Measurements from ENCODE around the gene SLC35D3. TPM values are rescaled to one million over a fixed set of nuclear protein-coding genes. Genes with fewer than 3 reads are reported as not detected.
"Not testable (repeated sequence)": the region's sequence is repeated elsewhere in the genome, so short reads cannot be mapped to it uniquely, and the experiment has no call there.

Gene SLC35D3
- total and polyA plus RNA-seq, 10 of the 15 experiments (the other 5 are each of a cell fraction or from before 2014, with no cell fraction given), result not detected

DNA sequence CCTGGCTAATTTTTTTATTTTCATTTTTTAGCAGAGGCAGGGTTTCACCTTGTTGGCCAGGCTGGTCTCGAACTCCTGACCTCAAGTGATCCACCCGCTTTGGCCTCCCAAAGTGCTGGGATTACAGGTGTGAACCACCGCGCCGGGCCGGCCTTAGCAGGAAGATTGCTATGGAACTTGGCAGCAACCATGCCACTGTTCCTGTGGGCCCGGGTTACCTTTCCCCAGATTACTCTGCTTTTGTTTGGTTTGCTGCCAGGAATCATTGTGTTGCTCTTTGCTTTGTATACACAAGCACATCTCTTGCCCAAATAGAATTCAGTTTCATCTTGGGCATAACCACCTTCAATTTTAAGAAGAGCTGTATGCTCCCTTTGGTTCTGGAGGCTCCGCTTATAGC is 51.7 kb downstream of the SLC35D3 start:
- H4K20me1 ChIP-seq (ENCODE audit: control insufficient read depth, insufficient read depth); H3K4me3 ChIP-seq; intact Hi-C loops (cut with micrococcal nuclease; ENCODE audit: unreplicated experiment); H3K27me3 ChIP-seq (replicated peaks in 1 of 2; ENCODE audit: control insufficient read depth in 2 of 2, insufficient read depth in 2 of 2, low read length in 1 of 2); H3K36me3 ChIP-seq (ENCODE audit: control insufficient read depth in 2 of 2, insufficient read depth in 2 of 2, low read length in 1 of 2); ATAC-seq; H3K9ac ChIP-seq (ENCODE audit: control insufficient read depth, insufficient read depth, low read length); RAD21 ChIA-PET (ENCODE audit: unreplicated experiment); POLR2A ChIA-PET; H3K4me1 ChIP-seq (ENCODE audit: control insufficient read depth, insufficient read depth, low read length); H3K4me2 ChIP-seq (ENCODE audit: control insufficient read depth, insufficient read depth); H3K27ac ChIP-seq (ENCODE audit: control insufficient read depth, insufficient read depth); in situ Hi-C loops (cut with MboI); FAIRE-seq; DNase-seq (ENCODE audit: low read depth, low spot score); H3K9me3 ChIP-seq (replicated peaks; ENCODE audit: control insufficient read depth, insufficient read depth, low read length); H2AFZ ChIP-seq (ENCODE audit: control insufficient read depth, low read depth, low read length); BruUV-seq (replicated peaks); H3K79me2 ChIP-seq (ENCODE audit: control insufficient read depth, insufficient read depth, low read length): not testable (repeated sequence)
- CTCF ChIA-PET, result interaction anchor here (0.6 to 1.5 kb wide), 2 partner anchors 10 to 587 kb away, joined by 3 to 6 read pairs; no protein-coding TSS in a partner anchor
- SMC1A ChIA-PET (ENCODE audit: uncharacterized antibody, unreplicated experiment), result interaction anchor here (3.4 kb wide), 1 partner anchor 10 kb away, joined by 13 read pairs; no protein-coding TSS in a partner anchor
- 72% methylated on average over 8 of the region's 8 CpGs for WGBS (ENCODE audit: insufficient coverage, insufficient replicate concordance, low lambda C conversion rate, missing lambda C conversion rate)

Small RNA genes lying within 50 kb of the gene (small RNA-seq; reads per million reads assigned to genes)
- gene RF00019 (not detected), gene RPL35AP3 (not detected)

Other genes with a start within 250 kb of the SLC35D3 start
- gene MAP3K5, start 129.8 kb upstream of the SLC35D3 start, total RNA-seq (2014; rRNA removed), result 28.9 and 33.4 TPM in 2 replicates
- gene MAP3K5, start 129.8 kb upstream of the SLC35D3 start, total RNA-seq (2014; rRNA removed; fragmentation: Illumina TruSeq; extraction: Trizol), result 31.4 and 32.6 TPM in 2 replicates
- gene MAP3K5, start 129.8 kb upstream of the SLC35D3 start, total RNA-seq (2021), result 31.6 TPM in 2 replicates
- gene MAP3K5, start 129.8 kb upstream of the SLC35D3 start, polyA plus RNA-seq (2011; rRNA removed), result 34.3 and 46.0 TPM in 2 replicates
- 30.9 and 39.1 TPM in 2 replicates for gene MAP3K5, start 129.8 kb upstream of the SLC35D3 start, polyA plus RNA-seq (2014; fragmentation: Illumina TruSeq; extraction: Trizol)
- 10 to 100 TPM in 1 of 2 experiments, 1 to 10 TPM in 1; 5.4 to 11.1 TPM for gene MAP3K5, start 129.8 kb upstream of the SLC35D3 start, polyA plus RNA-seq (2014; fragmentation: Nextera tagmentation; extraction: Ambion mirVana)
- 17.5 and 18.2 TPM in 2 replicates for gene MAP3K5, start 129.8 kb upstream of the SLC35D3 start, polyA plus RNA-seq (2014; rRNA removed)
- gene MAP3K5, start 129.8 kb upstream of the SLC35D3 start, polyA plus RNA-seq (2016; fragmentation: Nextera tagmentation; extraction: Ambion mirVana), result 10 to 100 TPM in 1 of 2 experiments, 1 to 10 TPM in 1; 8.3 to 23.9 TPM
- gene PEX7, start 99.7 kb upstream of the SLC35D3 start, total RNA-seq (2014; rRNA removed), result 11.0 and 12.4 TPM in 2 replicates
- gene PEX7, start 99.7 kb upstream of the SLC35D3 start, total RNA-seq (2014; rRNA removed; fragmentation: Illumina TruSeq; extraction: Trizol), result 6.8 and 7.6 TPM in 2 replicates
- 5.9 and 6.7 TPM in 2 replicates for gene PEX7, start 99.7 kb upstream of the SLC35D3 start, total RNA-seq (2021)
- gene PEX7, start 99.7 kb upstream of the SLC35D3 start, polyA plus RNA-seq (2011; rRNA removed), result 11.6 and 14.8 TPM in 2 replicates
- gene PEX7, start 99.7 kb upstream of the SLC35D3 start, polyA plus RNA-seq (2014; fragmentation: Illumina TruSeq; extraction: Trizol), result 6.1 and 7.7 TPM in 2 replicates
- gene PEX7, start 99.7 kb upstream of the SLC35D3 start, polyA plus RNA-seq (2014; fragmentation: Nextera tagmentation; extraction: Ambion mirVana), result 1 to 10 TPM in 1 of 2 experiments, under 1 TPM in 1; 0.58 to 2.7 TPM
- 10.9 and 12.4 TPM in 2 replicates for gene PEX7, start 99.7 kb upstream of the SLC35D3 start, polyA plus RNA-seq (2014; rRNA removed)
- gene PEX7, start 99.7 kb upstream of the SLC35D3 start, polyA plus RNA-seq (2016; fragmentation: Nextera tagmentation; extraction: Ambion mirVana), result 10 to 100 TPM; 10.9 to 12.3 TPM
- gene IL20RA, start 122.7 kb downstream of the SLC35D3 start, total RNA-seq (2014; rRNA removed), result 0.11 TPM in 1 of 2 replicates, not detected in the other
- 0.09 TPM in 1 of 2 replicates, not detected in the other for gene IL20RA, start 122.7 kb downstream of the SLC35D3 start, total RNA-seq (2014; rRNA removed; fragmentation: Illumina TruSeq; extraction: Trizol)
- 0.08 TPM in 1 of 2 replicates, not detected in the other for gene IL20RA, start 122.7 kb downstream of the SLC35D3 start, total RNA-seq (2021)
- 0.11 and 0.16 TPM in 2 replicates for gene IL20RA, start 122.7 kb downstream of the SLC35D3 start, polyA plus RNA-seq (2011; rRNA removed)
- gene IL20RA, start 122.7 kb downstream of the SLC35D3 start, polyA plus RNA-seq (2014; fragmentation: Illumina TruSeq; extraction: Trizol), result 0.03 TPM in 1 of 2 replicates, not detected in the other
- gene IL20RA, start 122.7 kb downstream of the SLC35D3 start, polyA plus RNA-seq (2014; fragmentation: Nextera tagmentation; extraction: Ambion mirVana), result under 1 TPM; 0.02 to 0.16 TPM
- gene IL20RA, start 122.7 kb downstream of the SLC35D3 start, polyA plus RNA-seq (2014; rRNA removed), result 0.05 TPM in 1 of 2 replicates, not detected in the other
- gene IL20RA, start 122.7 kb downstream of the SLC35D3 start, polyA plus RNA-seq (2016; fragmentation: Nextera tagmentation; extraction: Ambion mirVana), result not detected

Data from GM12878 (cell line).